H1 (cell line): ENCODE measurements around the gene FARS2. TPM values are rescaled to one million over a fixed set of nuclear protein-coding genes. Genes with fewer than 3 reads are reported as not detected.

Experiments used
- CTCF ChIA-PET: fragments of 300-600 bp; sonication (Branson Sonifier 250); formaldehyde crosslinking; loops from one replicate; lab custom pipeline; 2021; ENCODE audit not compliant: partially characterized antibody; lab: Charles Lee
- POLR2A ChIA-PET: fragments of 300-600 bp; sonication (Branson Sonifier 250); formaldehyde crosslinking; loops from one replicate; lab custom pipeline; 2021; ENCODE audit warnings: inconsistent platforms; ENCODE audit not compliant: partially characterized antibody; lab: Charles Lee
- DNase-seq, 2 experiments: peaks; one replicate each; pipeline versions ENCODE4 v3.0.0 to v3.0.0-alpha.2; 2010 to 2022; ENCODE audit warnings: low spot score in 2 of 2, low read depth in 1 of 2, mixed read lengths in 1 of 2
- FAIRE-seq: peaks from 2 replicates; lab custom pipeline; 2011; peaks lifted over from hg19 to GRCh38; lab: Jason Lieb, UNC
- H2AFZ ChIP-seq: 2 replicates; pipeline ENCODE4 v1.8.1; 2012; ENCODE audit warnings: low read length, inconsistent platforms
- H2AK5ac ChIP-seq: 2 replicates; pipeline ENCODE4 v1.6.1; 2013; ENCODE audit warnings: low read depth, low read length
- H2BK120ac ChIP-seq: replicated peaks from 2 replicates; pipeline ENCODE3; 2013; ENCODE audit warnings: low read depth, low read length, inconsistent platforms
- H2BK12ac ChIP-seq: 2 replicates; pipeline ENCODE4 v1.6.1; 2013; ENCODE audit warnings: low read depth, low read length
- H2BK15ac ChIP-seq: 2 replicates; pipeline ENCODE4 v1.6.1; 2013; ENCODE audit warnings: low read length
- H2BK20ac ChIP-seq: 2 replicates; pipeline ENCODE4 v1.6.1; 2013; ENCODE audit warnings: low read length
- H2BK5ac ChIP-seq: 2 replicates; pipeline ENCODE4 v1.6.1; 2013; ENCODE audit warnings: low read depth, low read length
- H3K14ac ChIP-seq: 2 replicates; pipeline ENCODE4 v1.6.1; 2013; ENCODE audit warnings: inconsistent platforms; ENCODE audit not compliant: insufficient read length
- H3K18ac ChIP-seq: 2 replicates; pipeline ENCODE4 v1.6.1; 2013; ENCODE audit warnings: low read length; ENCODE audit errors: extremely low read depth
- H3K23ac ChIP-seq: 2 replicates; pipeline ENCODE4 v1.6.1; 2013; ENCODE audit warnings: inconsistent platforms; ENCODE audit not compliant: insufficient read length
- H3K23me2 ChIP-seq: 2 replicates; pipeline ENCODE4 v1.6.1; 2013; ENCODE audit warnings: low read depth, low read length
- H3K27ac ChIP-seq: 2 replicates; pipeline ENCODE4 v1.6.1; 2011; ENCODE audit warnings: low read depth, low read length, inconsistent platforms
- H3K27me3 ChIP-seq, 4 experiments: replicated peaks in 1 of 4; 1 replicate in 1 of 4; 2 replicates in 3 of 4; pipeline versions ENCODE4 v1.6.1 to v1.8.1; 2011 to 2013; ENCODE audit warnings: low read length in 3 of 4, mild to moderate bottlenecking in 3 of 4, inconsistent platforms in 2 of 4, mixed read lengths in 2 of 4, moderate library complexity in 1 of 4; ENCODE audit not compliant: control insufficient read depth in 3 of 4, insufficient read depth in 3 of 4; ENCODE audit errors: extremely low read depth in 1 of 4
- H3K36me3 ChIP-seq, 4 experiments: 2 replicates each; pipeline versions ENCODE4 v1.6.1 to v1.8.1; 2011 to 2013; ENCODE audit warnings: mild to moderate bottlenecking in 4 of 4, low read length in 3 of 4, moderate library complexity in 2 of 4, control low read depth in 1 of 4, inconsistent platforms in 1 of 4; ENCODE audit not compliant: insufficient read depth in 4 of 4, control insufficient read depth in 2 of 4
- H3K4ac ChIP-seq: replicated peaks from 2 replicates; pipeline ENCODE3; 2013; ENCODE audit warnings: low read length, low read depth, mixed read lengths, inconsistent platforms; ENCODE audit not compliant: insufficient read length
- H3K4me1 ChIP-seq, 4 experiments: replicated peaks in 1 of 4; 1 replicate in 1 of 4; 2 replicates in 3 of 4; pipeline versions ENCODE4 v1.6.1 to v1.8.1; 2011 to 2013; ENCODE audit warnings: low read length in 3 of 4, inconsistent platforms in 2 of 4, mixed read lengths in 1 of 4; ENCODE audit not compliant: insufficient read depth in 4 of 4, control insufficient read depth in 3 of 4
- H3K4me2 ChIP-seq, 2 experiments: 2 replicates each; pipeline versions ENCODE4 v1.6.1 to v1.8.1; 2011 to 2013; ENCODE audit warnings: low read depth in 2 of 2, low read length in 2 of 2, control low read depth in 1 of 2, inconsistent platforms in 1 of 2, mild to moderate bottlenecking in 1 of 2; ENCODE audit not compliant: insufficient read depth in 1 of 2
- H3K4me3 ChIP-seq, 4 experiments: fragments of 200-600, 300-600 bp in 1 of 4; sonication (generic), shearing (Covaris generic), sonication (Bioruptor Twin) in 1 of 4; 2 replicates each; pipeline versions ENCODE4 v1.5.1 to v1.8.1; 2011 to 2016; ENCODE audit warnings: low read length in 4 of 4, low read depth in 3 of 4, control low read depth in 2 of 4, inconsistent platforms in 2 of 4, mild to moderate bottlenecking in 2 of 4, mixed read lengths in 1 of 4, moderate library complexity in 1 of 4; ENCODE audit not compliant: insufficient read depth in 2 of 4; ENCODE audit errors: extremely low read depth in 1 of 4
- H3K56ac ChIP-seq: replicated peaks from 2 replicates; pipeline ENCODE3; 2013; ENCODE audit warnings: low read depth, mild to moderate bottlenecking, mixed read lengths, low read length, inconsistent platforms; ENCODE audit not compliant: insufficient read length
- H3K79me1 ChIP-seq: 2 replicates; pipeline ENCODE4 v1.6.1; 2013; ENCODE audit warnings: low read depth, low read length, control low read depth
- H3K79me2 ChIP-seq, 2 experiments: 2 replicates each; pipeline versions ENCODE4 v1.6.1 to v1.8.1; 2012 to 2013; ENCODE audit warnings: low read length in 2 of 2, mild to moderate bottlenecking in 2 of 2, inconsistent platforms in 1 of 2; ENCODE audit not compliant: insufficient read depth in 2 of 2, control insufficient read depth in 1 of 2
- H3K9ac ChIP-seq, 4 experiments: replicated peaks in 1 of 4; 1 replicate in 1 of 4; 2 replicates in 3 of 4; pipeline versions ENCODE4 v1.6.1 to v1.8.1; 2011 to 2013; ENCODE audit warnings: low read depth in 3 of 4, low read length in 3 of 4, control low read depth in 2 of 4, mild to moderate bottlenecking in 2 of 4, moderate library complexity in 2 of 4, inconsistent platforms in 1 of 4; ENCODE audit errors: extremely low read depth in 1 of 4
- H3K9me3 ChIP-seq, 2 experiments: 2 replicates each; pipeline versions ENCODE4 v1.6.1 to v1.8.1; 2012 to 2013; ENCODE audit warnings: mild to moderate bottlenecking in 2 of 2, moderate library complexity in 2 of 2, control low read depth in 1 of 2, inconsistent platforms in 1 of 2, low read depth in 1 of 2, low read length in 1 of 2, mixed read lengths in 1 of 2; ENCODE audit not compliant: insufficient read depth in 2 of 2
- H4K20me1 ChIP-seq, 2 experiments: replicated peaks in 1 of 2; 2 replicates each; pipeline versions ENCODE3 to v1.8.1; 2011 to 2013; ENCODE audit warnings: inconsistent platforms in 2 of 2, low read length in 2 of 2, mild to moderate bottlenecking in 1 of 2; ENCODE audit not compliant: insufficient read depth in 2 of 2, control insufficient read depth in 1 of 2
- H4K5ac ChIP-seq: 2 replicates; pipeline ENCODE4 v1.6.1; 2013; ENCODE audit warnings: low read length, low read depth, mixed read lengths, inconsistent platforms; ENCODE audit not compliant: insufficient read length
- H4K8ac ChIP-seq: 2 replicates; pipeline ENCODE4 v1.8.0; 2013; ENCODE audit warnings: mild to moderate bottlenecking, moderate library complexity, low read length, inconsistent platforms; ENCODE audit not compliant: insufficient read depth; ENCODE audit errors: extremely low read depth
- H4K91ac ChIP-seq: replicated peaks from 2 replicates; pipeline ENCODE3; 2013; ENCODE audit warnings: low read length, mixed read lengths, inconsistent platforms; ENCODE audit not compliant: insufficient read length
- ATF2 ChIP-seq: IDR thresholded peaks from 2 replicates; pipeline ENCODE4 v1.6.1; 2012; ENCODE audit warnings: low read length, inconsistent platforms
- CHD2 ChIP-seq: IDR thresholded peaks from 2 replicates; pipeline ENCODE4 v1.6.1; 2012; ENCODE audit warnings: low read length, improper control_type of control experiment
- EZH2 ChIP-seq: fragments of 200-600 bp; sonication (generic); IDR thresholded peaks from 2 replicates; pipeline ENCODE4 v1.7.1; 2012; ENCODE audit warnings: low read depth, mild to moderate bottlenecking, moderate library complexity, low read length, inconsistent platforms; ENCODE audit not compliant: severe bottlenecking
- GTF2F1 ChIP-seq: IDR thresholded peaks from 2 replicates; pipeline ENCODE4 v1.6.1; 2012; ENCODE audit warnings: low read depth, low read length, improper control_type of control experiment, borderline replicate concordance
- RNF2 ChIP-seq: fragments of 200-900, 300-1000 bp; sonication (generic); IDR thresholded peaks from 2 replicates; pipeline ENCODE4 v1.7.1; 2016; ENCODE audit warnings: borderline replicate concordance, low read depth, mild to moderate bottlenecking, antibody characterized with exemption, low read length; ENCODE audit not compliant: poor library complexity, severe bottlenecking; ENCODE audit errors: missing control alignments
- ZNF274 ChIP-seq: IDR thresholded peaks from 2 replicates; pipeline ENCODE4 v1.7.0; 2012; ENCODE audit warnings: low read length, borderline replicate concordance; ENCODE audit errors: extremely low read depth
- WGBS, 2 experiments: shearing (Covaris generic) in 1 of 2; methylation state at CpG; one replicate each; pipeline versions ENCODE4 v1.1.6 to v1.1.7; 2013 to 2015; ENCODE audit warnings: low lambda C conversion rate in 2 of 2, mixed read lengths in 2 of 2, inconsistent platforms in 1 of 2, low coverage in 1 of 2, missing lambda C conversion rate in 1 of 2; ENCODE audit not compliant: insufficient replicate concordance in 2 of 2, insufficient coverage in 1 of 2, insufficient read length in 1 of 2; ENCODE audit errors: extremely low coverage in 1 of 2, missing lambda C conversion rate in 1 of 2; 5-methylcytosine and 5-hydroxymethylcytosine counted together
- polyA plus RNA-seq, 7 experiments: library from polyadenylated mRNA; depleted of rRNA in 3 of 7; stranded (reverse) in 5 of 7; unstranded in 2 of 7; fragments of >200 nt in 5 of 7; fragments of 200-250 nt in 2 of 7; gene quantifications; 1 replicate in 5 of 7; 2 replicates in 1 of 7; 4 replicates in 1 of 7; pipeline versions ENCODE4 v1.2.1 to v1.2.3, GENCODE V29; 2011 to 2013; ENCODE audit warnings: missing spikeins in 2 of 7, mixed read lengths in 2 of 7
- total RNA-seq: library from RNA; stranded (reverse); fragmentation: NEBNext Ultra II Directional; extraction: Animal tissue kit (Norgen Biotek cat#: 25700); gene quantifications from 2 replicates; pipeline ENCODE4 v1.2.1, GENCODE V29; 2021

FARS2 gene
- total and polyA plus RNA-seq, 2 of the 8 experiments (the other 6 are each of a cell fraction or from before 2014, with no cell fraction given), result 11.7 to 14.4 TPM

- Histone ChIP-seq H3K4me1 (no peaks in the 10 kb centered on the region), H4K20me1 (no peaks in the 10 kb centered on the region), H2BK15ac (no peak overlapping the region), H3K4me3 (no peak overlapping the region), H3K27ac (no peak overlapping the region), H2BK20ac (no peak overlapping the region), H3K23me2 (no peaks in the 10 kb centered on the region), H3K9me3 (no peaks in the 10 kb centered on the region), H2AFZ (no peak overlapping the region), H3K79me2 (no peaks in the 10 kb centered on the region), H2AK5ac (no peak overlapping the region), H3K4ac (no peak overlapping the region), H3K27me3 (no peaks in the 10 kb centered on the region), H3K23ac (no peak overlapping the region), H3K9ac (no peak overlapping the region), H3K36me3 (no peaks in the 10 kb centered on the region), H2BK12ac (no peak overlapping the region), H3K14ac (no peak overlapping the region), H2BK120ac (no peak overlapping the region), H2BK5ac (no peak overlapping the region)
- ChIA-PET CTCF (interaction anchor here (1.0 to 5.2 kb wide), 2 partner anchors 10 to 16 kb away, joined by 3 to 20 read pairs; no protein-coding TSS in a partner anchor), POLR2A (no interaction called here)
- no peak for DNase-seq
- FAIRE-seq, result no peak
- TF ChIP-seq GTF2F1 (no peak), RNF2 (no peak), CHD2 (no peak), ZNF274 (no peak), EZH2 (no peak), ATF2 (no peak)
- TF ChIP-seq, all 59 proteins: peak for 0
- Histone ChIP-seq H4K8ac (no peak overlapping the region), H4K91ac (no peak overlapping the region), H3K79me1 (no peaks in the 10 kb centered on the region), H3K56ac (no peak overlapping the region), H3K18ac (no peak overlapping the region), H3K4me2 (no peak overlapping the region), H4K5ac (no peak overlapping the region)
- 94% methylated on average over 3 of the region's 3 CpGs; no CpG with 5 or more reads in 1 of the 2 experiments for WGBS, 2 experiments
Observed at GRCh38 chr6:5388326-5388725, 127.0 kb downstream of the FARS2 start.
